Chondrocyte (in vitro differentiated cells): ENCODE measurements around the gene MCM9. TPM values are rescaled to one million over a fixed set of nuclear protein-coding genes. Genes with fewer than 3 reads are reported as not detected.

Source experiments
- DNase-seq: peaks from one replicate; pipeline ENCODE4 v3.0.0; 2021; ENCODE audit warnings: mixed read lengths, low spot score
- H3K27ac Mint-ChIP-seq: one replicate; pipeline ENCODE4 v1.8.0; 2021; ENCODE audit warnings: mild to moderate bottlenecking, moderate library complexity, mixed read lengths; ENCODE audit not compliant: unreplicated experiment
- H3K27me3 Mint-ChIP-seq: 2 replicates; pipeline ENCODE4 v1.8.0; 2021; ENCODE audit warnings: low read depth, mixed read lengths
- H3K36me3 Mint-ChIP-seq: 2 replicates; pipeline ENCODE4 v1.8.0; 2021; ENCODE audit warnings: low read depth, mixed read lengths
- H3K4me1 Mint-ChIP-seq: 2 replicates; pipeline ENCODE4 v1.8.0; 2021; ENCODE audit warnings: low read depth, mild to moderate bottlenecking, mixed read lengths
- H3K4me3 Mint-ChIP-seq: one replicate; pipeline ENCODE4 v1.8.0; 2021; ENCODE audit warnings: mild to moderate bottlenecking, moderate library complexity, mixed read lengths; ENCODE audit not compliant: unreplicated experiment
- H3K9me3 Mint-ChIP-seq: 2 replicates; pipeline ENCODE4 v1.8.0; 2021; ENCODE audit warnings: low read depth, mixed read lengths
- CTCF ChIP-seq: fragments of 200-600 bp; sonication (generic); IDR thresholded peaks from 2 replicates; pipeline ENCODE4 v1.5.0; 2021; ENCODE audit warnings: antibody characterized with exemption, mild to moderate bottlenecking, moderate library complexity
- total RNA-seq: library from RNA; stranded (reverse); gene quantifications from 3 replicates; pipeline ENCODE4 v1.2.1, GENCODE V29; 2021

MCM9 gene
- total RNA-seq, 1 donor from 2014 or later: 9.9 TPM

GRCh38 chr6:118923035-118923434 lies 11.9 kb downstream of the MCM9 start:
- DNase-seq: no peak
- H3K4me1 Mint-ChIP-seq: no peaks in the 10 kb centered on the region
- no peaks in the 10 kb centered on the region for H3K27me3 Mint-ChIP-seq
- H3K4me3 Mint-ChIP-seq: no peak overlapping the region
- peaks cover 21% of the 10 kb centered on the region for H3K36me3 Mint-ChIP-seq
- no peak for TF ChIP-seq CTCF
- no peaks in the 10 kb centered on the region for H3K9me3 Mint-ChIP-seq
- no peak overlapping the region for H3K27ac Mint-ChIP-seq

GRCh38 chr6:118921084-118921483 lies 13.9 kb downstream of the MCM9 start:
- TF ChIP-seq CTCF: no peak
- no peaks in the 10 kb centered on the region for H3K9me3 Mint-ChIP-seq
- no peak for DNase-seq
- no peaks in the 10 kb centered on the region for H3K27me3 Mint-ChIP-seq
- H3K4me3 Mint-ChIP-seq: no peak overlapping the region
- no peaks in the 10 kb centered on the region for H3K4me1 Mint-ChIP-seq
- H3K36me3 Mint-ChIP-seq: peaks cover 20% of the 10 kb centered on the region
- no peak overlapping the region for H3K27ac Mint-ChIP-seq

- no peak overlapping the region for H3K27ac Mint-ChIP-seq
- no peaks in the 10 kb centered on the region for H3K4me1 Mint-ChIP-seq
- H3K36me3 Mint-ChIP-seq: peaks cover 24% of the 10 kb centered on the region
- H3K9me3 Mint-ChIP-seq: no peaks in the 10 kb centered on the region
- DNase-seq: no peak
- TF ChIP-seq CTCF: no peak
- no peak overlapping the region for H3K4me3 Mint-ChIP-seq
- H3K27me3 Mint-ChIP-seq: no peaks in the 10 kb centered on the region
Measured at GRCh38 chr6:118918329-118918725, 16.6 kb downstream of the MCM9 start.

GRCh38 chr6:118917546-118918328 lies 17.2 kb downstream of the MCM9 start:
- no peak for TF ChIP-seq CTCF
- Mint-ChIP-seq H3K9me3 (no peaks in the 10 kb centered on the region), H3K27me3 (no peaks in the 10 kb centered on the region), H3K4me3 (no peak overlapping the region), H3K4me1 (no peaks in the 10 kb centered on the region), H3K27ac (no peak overlapping the region), H3K36me3 (peaks cover 28% of the 10 kb centered on the region)
- DNase-seq: no peak

GRCh38 chr6:118914598-118914997 lies 20.4 kb downstream of the MCM9 start:
- Mint-ChIP-seq H3K27me3 (no peaks in the 10 kb centered on the region), H3K36me3 (peaks cover 25% of the 10 kb centered on the region), H3K27ac (no peak overlapping the region), H3K4me3 (no peak overlapping the region), H3K9me3 (no peaks in the 10 kb centered on the region), H3K4me1 (no peaks in the 10 kb centered on the region)
- no peak for TF ChIP-seq CTCF
- DNase-seq: no peak
